ENCODE results near the gene LSMEM2.
A peak's percentile ranks its signal among the peaks of the same experiment; 100 is the strongest.
"Not testable (repeated sequence)": the region's sequence is repeated elsewhere in the genome, so short reads cannot be mapped to it uniquely, and the experiment has no call there.

Gene LSMEM2

GRCh38 chr3:50278880-50279224 lies at the start of gene LSMEM2:
Gene LSMEM2, plus strand, starts transcription at chr3:50279087. Its CDS starts 27 bp downstream, at chr3:50279114.
- no peak for DNase-seq

- no peak for DNase-seq
Observed at GRCh38 chr3:50229490-50229889, 49.4 kb upstream of the LSMEM2 start.

- no peak for DNase-seq
Observed at GRCh38 chr3:50230104-50230793, 48.6 kb upstream of the LSMEM2 start.

- no peak for DNase-seq
Observed at GRCh38 chr3:50230794-50231125, 48.1 kb upstream of the LSMEM2 start.

- DNase-seq: no peak
Observed at GRCh38 chr3:50231581-50231980, 47.3 kb upstream of the LSMEM2 start.

- DNase-seq: no peak
Observed at GRCh38 chr3:50232303-50232702, 46.6 kb upstream of the LSMEM2 start.

GRCh38 chr3:50233176-50233575 lies 45.7 kb upstream of the LSMEM2 start:
- DNase-seq: no peak

GRCh38 chr3:50235716-50236483 lies 43.0 kb upstream of the LSMEM2 start, which contains the start of gene GNAI2:
Gene GNAI2, plus strand, starts transcription at chr3:50236204. Its CDS starts 132 bp downstream, at chr3:50236336.
- peak; percentile 99 for DNase-seq

GRCh38 chr3:50236484-50237132 lies 42.3 kb upstream of the LSMEM2 start:
- DNase-seq: no peak

GRCh38 chr3:50237133-50237651 lies 41.7 kb upstream of the LSMEM2 start:
- peak; percentile 55 for DNase-seq

- DNase-seq: peak; percentile 91
Observed at GRCh38 chr3:50237754-50238548, 40.9 kb upstream of the LSMEM2 start.

GRCh38 chr3:50238549-50239026 lies 40.3 kb upstream of the LSMEM2 start:
- peak; percentile 42 for DNase-seq

- no peak for DNase-seq
Observed at GRCh38 chr3:50239649-50240048, 39.2 kb upstream of the LSMEM2 start.

- no peak for DNase-seq
Observed at GRCh38 chr3:50241163-50241562, 37.7 kb upstream of the LSMEM2 start.

- DNase-seq: no peak
Observed at GRCh38 chr3:50241713-50242380, 37.0 kb upstream of the LSMEM2 start.

GRCh38 chr3:50242381-50242770 lies 36.5 kb upstream of the LSMEM2 start:
- peak; percentile 31 for DNase-seq

- peak; percentile 39 for DNase-seq
Observed at GRCh38 chr3:50242851-50243542, 35.9 kb upstream of the LSMEM2 start.

GRCh38 chr3:50243543-50243895 lies 35.4 kb upstream of the LSMEM2 start:
- no peak for DNase-seq

GRCh38 chr3:50244813-50245212 lies 34.1 kb upstream of the LSMEM2 start:
- DNase-seq: not testable (repeated sequence)

GRCh38 chr3:50245251-50245745 lies 33.6 kb upstream of the LSMEM2 start:
- DNase-seq: no peak

GRCh38 chr3:50245831-50246516 lies 32.9 kb upstream of the LSMEM2 start:
- peak; percentile 98 for DNase-seq

Measured in CD4-positive, alpha-beta T cell treated with Interleukin-17A for 4 hours (primary cell).